Fibroblast of lung (primary cell): Measurements from ENCODE around the gene SUPT3H.

Experiments
- CTCF ChIP-seq, 2 donors: IDR thresholded peaks in 1 of 2; conservative IDR thresholded peaks in 1 of 2; 1 replicate in 1 of 2; 2 replicates in 1 of 2; pipeline ENCODE4 v1.5.1; 2011 to 2012; ENCODE audit warnings: low read length in 2 of 2, control low read depth in 1 of 2, inconsistent platforms in 1 of 2, low read depth in 1 of 2, mild to moderate bottlenecking in 1 of 2
- EZH2 ChIP-seq: IDR thresholded peaks from 2 replicates; pipeline ENCODE4 v1.5.1; 2012; ENCODE audit warnings: low read length, control low read depth, mild to moderate bottlenecking; ENCODE audit errors: missing control alignments

- no peak for TF ChIP-seq CTCF (conservative IDR thresholded peaks at IDR 0.05 in 1 of 2, IDR thresholded peaks at IDR 0.05 in 1 of 2; ENCODE audit: low read depth in 1 of 2, low read length in 2 of 2)
- no peak for TF ChIP-seq EZH2
These were observed 49.2 kb downstream of the SUPT3H start for GRCh38 chr6:45328523-45328922.
